ENCODE measurements around the gene CDC25C.
A peak's percentile ranks its signal among the peaks of the same experiment; 100 is the strongest.
"Not testable (repeated sequence)": the region's sequence is repeated elsewhere in the genome, so short reads cannot be mapped to it uniquely, and the experiment has no call there.

Gene CDC25C

DNA sequence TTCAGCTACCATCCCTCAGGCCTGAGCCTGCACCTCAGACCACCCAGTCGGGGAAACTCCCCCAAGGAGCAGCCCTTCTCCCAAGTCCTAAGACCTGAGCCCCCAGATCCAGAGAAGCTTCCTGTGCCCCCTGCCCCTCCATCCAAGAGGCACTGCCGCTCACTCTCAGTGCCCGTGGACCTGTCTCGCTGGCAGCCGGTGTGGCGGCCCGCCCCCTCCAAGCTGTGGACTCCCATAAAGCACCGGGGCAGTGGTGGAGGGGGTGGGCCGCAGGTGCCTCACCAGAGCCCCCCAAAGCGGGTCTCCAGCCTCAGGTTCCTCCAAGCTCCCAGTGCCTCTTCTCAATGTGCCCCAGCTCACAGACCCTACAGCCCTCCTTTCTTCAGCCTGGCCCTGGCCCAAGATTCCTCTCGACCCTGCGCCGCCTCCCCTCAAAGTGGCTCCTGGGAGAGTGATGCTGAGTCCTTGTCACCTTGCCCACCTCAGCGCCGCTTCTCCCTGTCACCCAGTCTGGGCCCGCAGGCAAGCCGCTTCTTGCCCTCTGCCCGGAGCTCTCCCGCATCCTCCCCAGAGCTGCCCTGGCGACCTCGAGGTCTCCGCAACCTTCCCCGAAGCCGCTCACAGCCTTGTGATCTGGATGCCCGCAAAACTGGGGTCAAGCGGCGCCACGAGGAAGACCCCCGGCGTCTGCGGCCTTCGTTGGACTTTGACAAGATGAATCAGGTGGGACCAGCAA is 13.5 kb upstream of the CDC25C start:
- TF ChIP-seq POLR2AphosphoS5 (IDR thresholded peaks at IDR 0.05; ENCODE audit: low read depth, low read length) = no peak; the same call in 1 of the 2 replicates
- TF ChIP-seq POLR2A (IDR thresholded peaks at IDR 0.05; ENCODE audit: low read depth, low read length) = no peak
- TF ChIP-seq TAF1 (IDR thresholded peaks at IDR 0.05; ENCODE audit: borderline replicate concordance, low read depth, low read length) = no peak
- DNase-seq (ENCODE audit: insufficient read length) (no peak), FAIRE-seq (no peak)

DNA sequence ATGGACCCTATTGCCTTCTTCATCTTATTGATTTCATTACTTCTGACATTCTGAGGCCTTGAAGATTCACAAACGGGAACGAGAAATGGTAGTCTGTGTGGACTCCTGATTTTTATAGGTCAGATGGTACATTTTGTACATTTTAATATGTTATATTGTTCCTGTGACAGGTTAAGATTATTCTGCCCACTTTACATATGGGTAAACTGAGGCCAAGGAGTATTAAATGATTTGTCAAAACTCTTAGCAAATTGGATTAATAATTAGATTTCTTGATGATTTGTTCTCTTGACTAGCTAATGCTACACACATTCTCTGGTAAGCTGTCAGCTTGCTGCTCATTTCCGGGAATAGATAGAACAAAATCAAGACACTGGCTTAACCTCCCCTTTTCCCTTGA is 8.4 kb upstream of the CDC25C start:
- FAIRE-seq (no peak), DNase-seq (ENCODE audit: insufficient read length) (no peak)
- TF ChIP-seq TAF1 (IDR thresholded peaks at IDR 0.05; ENCODE audit: borderline replicate concordance, low read depth, low read length) = no peak

DNA sequence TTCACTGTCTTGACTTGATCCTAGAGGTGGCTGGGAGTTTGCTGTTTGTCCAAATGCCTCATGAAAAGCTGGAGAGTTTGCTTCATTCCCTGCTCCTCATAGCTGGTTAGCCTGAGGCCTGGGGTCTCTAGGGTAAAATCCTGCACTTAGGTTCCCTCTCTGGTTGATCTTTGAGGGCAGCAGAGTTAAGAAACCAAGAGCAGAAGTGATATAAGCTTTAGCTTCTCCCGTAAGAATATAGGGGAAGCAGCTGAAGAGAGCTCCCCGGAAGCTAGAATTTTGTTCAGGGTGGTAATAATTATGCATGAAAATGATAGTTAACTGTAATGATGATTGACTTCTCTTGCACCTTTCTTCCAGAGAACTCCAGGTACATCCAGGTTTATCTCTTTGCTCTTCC is 7.9 kb upstream of the CDC25C start:
- DNase-seq (ENCODE audit: insufficient read length) = no peak
- TF ChIP-seq POLR2A (IDR thresholded peaks at IDR 0.05; ENCODE audit: low read depth, low read length) (no peak), TAF1 (IDR thresholded peaks at IDR 0.05; ENCODE audit: borderline replicate concordance, low read depth, low read length) (no peak), POLR2AphosphoS5 (IDR thresholded peaks at IDR 0.05; ENCODE audit: low read depth, low read length) (no peak)

DNA sequence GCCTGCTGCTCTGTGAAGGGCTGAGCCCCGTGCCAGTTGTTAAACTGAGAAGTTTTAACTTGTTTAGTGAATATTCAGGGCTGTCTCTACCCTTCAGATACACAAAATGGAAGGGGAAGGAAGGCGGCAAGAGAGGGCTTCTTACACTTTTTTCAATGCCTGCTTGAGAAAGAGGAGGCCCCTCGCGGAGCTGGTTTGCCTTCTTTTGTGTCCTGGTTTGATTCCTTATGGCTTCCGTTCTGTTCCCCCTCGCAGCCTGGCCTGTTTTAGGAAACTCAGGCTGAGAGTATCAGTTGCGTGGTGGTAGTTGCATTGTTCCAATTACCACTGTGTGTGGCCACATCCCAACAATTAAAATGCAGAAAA is 7.5 kb upstream of the CDC25C start:
- TF ChIP-seq POLR2AphosphoS5 (IDR thresholded peaks at IDR 0.05; ENCODE audit: low read depth, low read length) = no peak
- TF ChIP-seq POLR2A (IDR thresholded peaks at IDR 0.05; ENCODE audit: low read depth, low read length) = no peak
- TF ChIP-seq TAF1 (IDR thresholded peaks at IDR 0.05; ENCODE audit: borderline replicate concordance, low read depth, low read length) = no peak
- no peak for FAIRE-seq
- DNase-seq (ENCODE audit: insufficient read length) = no peak

More for the DNA sequence above, 7.9 kb upstream of the CDC25C start:
- FAIRE-seq = no peak

- peak; percentile 21 for FAIRE-seq
- TF ChIP-seq POLR2AphosphoS5 (IDR thresholded peaks at IDR 0.05; ENCODE audit: low read depth, low read length) (no peak), POLR2A (IDR thresholded peaks at IDR 0.05; ENCODE audit: low read depth, low read length) (no peak), TAF1 (IDR thresholded peaks at IDR 0.05; ENCODE audit: borderline replicate concordance, low read depth, low read length) (no peak)
These were observed 6.9 kb upstream of the CDC25C start for GRCh38 chr5:138338411-138339090.

DNA sequence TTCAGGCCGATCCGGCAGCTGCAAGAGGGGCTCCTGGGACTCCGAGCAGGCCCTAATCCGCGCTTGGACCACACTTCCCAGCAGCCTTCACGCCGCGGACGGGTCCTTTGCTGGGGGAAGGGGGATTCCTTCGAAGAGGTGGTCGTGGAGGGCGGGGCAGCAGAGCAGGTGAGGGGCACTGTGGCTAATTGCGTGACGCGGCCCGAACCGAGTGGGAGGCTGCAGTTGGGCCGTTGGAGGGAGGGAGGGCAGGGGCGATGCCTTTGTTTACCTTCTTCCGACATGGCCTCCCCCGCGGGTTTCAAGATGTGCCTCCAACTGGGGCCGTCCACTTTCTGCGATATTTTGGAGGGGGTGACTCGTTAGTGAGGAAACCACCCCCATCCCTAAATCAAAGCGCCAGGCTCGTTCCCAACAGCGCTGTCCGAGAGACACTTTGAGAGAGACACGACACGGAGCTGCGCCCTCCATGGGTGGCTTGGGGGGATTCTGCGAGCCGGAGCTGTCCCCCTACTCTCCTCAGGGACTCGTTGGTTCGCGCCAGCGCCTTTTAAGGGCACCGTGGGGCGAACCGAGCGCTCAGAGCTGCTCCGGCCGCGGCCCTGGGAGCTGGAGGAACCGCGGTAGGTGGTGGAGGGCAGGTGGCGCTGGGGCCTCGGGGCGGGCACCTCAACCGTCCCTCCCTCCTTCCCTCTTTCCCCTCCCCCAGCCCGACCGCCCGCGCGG is 6.2 kb upstream of the CDC25C start, which contains the start of gene FAM53C:
TSS of gene FAM53C (plus strand) at position 582 of the 726 bp plus-strand sequence. CDS start 3,070 bp downstream, outside the sequence.
- DNase-seq (ENCODE audit: insufficient read length) (peak; percentile 86), FAIRE-seq (peak; percentile 78)
- TF ChIP-seq POLR2A (IDR thresholded peaks at IDR 0.05; ENCODE audit: low read depth, low read length) (peak; percentile 100), TAF1 (IDR thresholded peaks at IDR 0.05; ENCODE audit: borderline replicate concordance, low read depth, low read length) (peak; percentile 99), POLR2AphosphoS5 (IDR thresholded peaks at IDR 0.05; ENCODE audit: low read depth, low read length) (peak; percentile 100)

More at GRCh38 chr5:138338411-138339090, 6.9 kb upstream of the CDC25C start:
- no peak for DNase-seq (ENCODE audit: insufficient read length)

GRCh38 chr5:138336952-138337684 is 5.5 kb upstream of the CDC25C start:
- no peak for DNase-seq (ENCODE audit: insufficient read length)

GRCh38 chr5:138334867-138335447 is 3.4 kb upstream of the CDC25C start:
- DNase-seq (ENCODE audit: insufficient read length) (no peak), FAIRE-seq (no peak)
- TF ChIP-seq POLR2AphosphoS5 (IDR thresholded peaks at IDR 0.05; ENCODE audit: low read depth, low read length) (no peak), TAF1 (IDR thresholded peaks at IDR 0.05; ENCODE audit: borderline replicate concordance, low read depth, low read length) (no peak), POLR2A (IDR thresholded peaks at IDR 0.05; ENCODE audit: low read depth, low read length) (no peak)

More at GRCh38 chr5:138336952-138337684, 5.5 kb upstream of the CDC25C start:
- TF ChIP-seq TAF1 (IDR thresholded peaks at IDR 0.05; ENCODE audit: borderline replicate concordance, low read depth, low read length) (no peak), POLR2AphosphoS5 (IDR thresholded peaks at IDR 0.05; ENCODE audit: low read depth, low read length) (no peak), POLR2A (IDR thresholded peaks at IDR 0.05; ENCODE audit: low read depth, low read length) (no peak)
- FAIRE-seq = peak; percentile 69

- FAIRE-seq (peak; percentile 50), DNase-seq (ENCODE audit: insufficient read length) (no peak)
These were observed 673 bp downstream of the CDC25C start for GRCh38 chr5:138330813-138331448.

GRCh38 chr5:138318211-138318610 is 13.4 kb downstream of the CDC25C start:
- FAIRE-seq; DNase-seq (ENCODE audit: insufficient read length): not testable (repeated sequence)

More at GRCh38 chr5:138330813-138331448, 673 bp downstream of the CDC25C start:
- TF ChIP-seq POLR2A (IDR thresholded peaks at IDR 0.05; ENCODE audit: low read depth, low read length) = no peak
- TF ChIP-seq TAF1 (IDR thresholded peaks at IDR 0.05; ENCODE audit: borderline replicate concordance, low read depth, low read length) = no peak
- no peak for TF ChIP-seq POLR2AphosphoS5 (IDR thresholded peaks at IDR 0.05; ENCODE audit: low read depth, low read length)
